Activated CD4-positive, alpha-beta T cell treated with anti-CD3 and anti-CD28 coated beads for 36 hours (primary cell): Measurements from ENCODE around the gene AOC1. TPM values are rescaled to one million over a fixed set of nuclear protein-coding genes. Genes with fewer than 3 reads are reported as not detected.

Experiments
- ATAC-seq: fragments of 200-7000 bp; cut with Tn5 transposase; one replicate; pipeline ENCODE4 v1.10.0; 2021; ENCODE audit warnings: mild to moderate bottlenecking, moderate library complexity
- CTCF ChIA-PET: fragments of 350-600 bp; sonication (Branson Sonifier 250); formaldehyde crosslinking; loops from one replicate; lab custom pipeline; 2021; ENCODE audit warnings: antibody characterized with exemption; lab: Charles Lee
- POLR2A ChIA-PET: fragments of 350-600 bp; sonication (Branson Sonifier 250); formaldehyde crosslinking; loops from one replicate; lab custom pipeline; 2021; ENCODE audit warnings: antibody characterized with exemption, inconsistent platforms; lab: Charles Lee
- DNase-seq: peaks from one replicate; pipeline ENCODE4 v3.0.0-alpha.2; 2020
- H3K27ac Mint-ChIP-seq: one replicate; pipeline ENCODE4 v1.8.0; 2021; ENCODE audit warnings: mixed read lengths
- H3K27me3 Mint-ChIP-seq: one replicate; pipeline ENCODE4 v1.8.0; 2021; ENCODE audit warnings: mixed read lengths
- H3K36me3 Mint-ChIP-seq: one replicate; pipeline ENCODE4 v1.8.0; 2021; ENCODE audit warnings: low read depth, mixed read lengths
- H3K4me1 Mint-ChIP-seq: one replicate; pipeline ENCODE4 v1.8.0; 2021; ENCODE audit warnings: mixed read lengths
- H3K4me3 Mint-ChIP-seq: one replicate; pipeline ENCODE4 v1.8.0; 2021; ENCODE audit warnings: mild to moderate bottlenecking, moderate library complexity, mixed read lengths
- H3K9me3 Mint-ChIP-seq: one replicate; pipeline ENCODE4 v1.8.0; 2021; ENCODE audit warnings: low read depth, mixed read lengths
- intact Hi-C, 2 experiments: fragments of 100-400 bp; cut with DNase I in 1 of 2; cut with micrococcal nuclease in 1 of 2; formaldehyde crosslinking; loops; one replicate each; pipeline versions ENCODE4 v1.14.2 to v1.15.1; 2022 to 2024; cut with DNase I, micrococcal nuclease
- total RNA-seq, 2 experiments: library from RNA; stranded (reverse); gene quantifications; one replicate each; pipeline ENCODE4 v1.2.3, GENCODE V29; 2021

The AOC1 gene
- total RNA-seq, 2 experiments from 2014 or later: not detected

- Mint-ChIP-seq H3K9me3 (no peaks in the 10 kb centered on the region), H3K4me1 (no peaks in the 10 kb centered on the region), H3K27me3 (peaks cover 11% of the 10 kb centered on the region), H3K4me3 (no peak overlapping the region), H3K36me3 (no peaks in the 10 kb centered on the region), H3K27ac (no peak overlapping the region)
- intact Hi-C loops: no loop called here
- ATAC-seq: no peak
- ChIA-PET POLR2A (interaction anchor here (0.6 kb wide), 1 partner anchor 1094 kb away, joined by 3 read pairs; no protein-coding TSS in a partner anchor), CTCF (interaction anchor here (1.2 to 1.6 kb wide), 2 partner anchors 57 to 63 kb away, joined by 3 to 5 read pairs; no protein-coding TSS in a partner anchor)
- DNase-seq: no peak
These were observed 16.5 kb upstream of the AOC1 start for GRCh38 chr7:150835702-150836280.

GRCh38 chr7:150838965-150839650 lies 13.2 kb upstream of the AOC1 start:
- Mint-ChIP-seq H3K4me3 (no peak overlapping the region), H3K9me3 (no peaks in the 10 kb centered on the region), H3K27me3 (peaks cover 1% of the 10 kb centered on the region), H3K4me1 (no peaks in the 10 kb centered on the region), H3K36me3 (no peaks in the 10 kb centered on the region), H3K27ac (no peak overlapping the region)
- DNase-seq (no peak), ATAC-seq (no peak)
- ChIA-PET CTCF (interaction anchor here (0.6 to 1.2 kb wide), 5 partner anchors 31 to 1071 kb away, joined by 3 to 4 read pairs (median 3); no protein-coding TSS in a partner anchor), POLR2A (no interaction called here)
- intact Hi-C loops: no loop called here

GRCh38 chr7:150842018-150842417 lies 10.3 kb upstream of the AOC1 start:
- ChIA-PET POLR2A (interaction anchor here (0.6 kb wide), 1 partner anchor 122 kb away, joined by 3 read pairs; no protein-coding TSS in a partner anchor), CTCF (interaction anchor here (1.4 kb wide), 1 partner anchor 63 kb away, joined by 4 read pairs; no protein-coding TSS in a partner anchor)
- no peak overlapping the region for H3K27ac Mint-ChIP-seq
- H3K36me3 Mint-ChIP-seq: no peaks in the 10 kb centered on the region
- intact Hi-C loops: no loop called here
- H3K4me3 Mint-ChIP-seq: no peak overlapping the region
- DNase-seq (no peak), ATAC-seq (no peak)
- no peaks in the 10 kb centered on the region for H3K4me1 Mint-ChIP-seq
- H3K9me3 Mint-ChIP-seq: no peaks in the 10 kb centered on the region
- no peaks in the 10 kb centered on the region for H3K27me3 Mint-ChIP-seq

- ATAC-seq (no peak), DNase-seq (no peak)
- ChIA-PET CTCF (interaction anchor here (0.6 to 1.4 kb wide), 2 partner anchors 64 to 363 kb away, joined by 3 to 4 read pairs; no protein-coding TSS in a partner anchor), POLR2A (interaction anchor here (0.6 kb wide), 1 partner anchor 29 kb away, joined by 3 read pairs; no protein-coding TSS in a partner anchor)
- Mint-ChIP-seq H3K4me1 (no peaks in the 10 kb centered on the region), H3K9me3 (no peaks in the 10 kb centered on the region), H3K27me3 (no peaks in the 10 kb centered on the region), H3K4me3 (no peak overlapping the region), H3K36me3 (no peaks in the 10 kb centered on the region), H3K27ac (no peak overlapping the region)
- intact Hi-C loops: no loop called here
These were observed 9.6 kb upstream of the AOC1 start for GRCh38 chr7:150842716-150843115.

GRCh38 chr7:150845421-150845861 lies 6.9 kb upstream of the AOC1 start:
- Mint-ChIP-seq H3K9me3 (no peaks in the 10 kb centered on the region), H3K4me1 (no peaks in the 10 kb centered on the region), H3K27me3 (peaks cover 4% of the 10 kb centered on the region), H3K4me3 (no peak overlapping the region), H3K27ac (no peak overlapping the region), H3K36me3 (no peaks in the 10 kb centered on the region)
- DNase-seq (no peak), ATAC-seq (no peak)
- ChIA-PET CTCF (no interaction called here), POLR2A (interaction anchor here (0.5 kb wide), 1 partner anchor 262 kb away, joined by 13 read pairs; no protein-coding TSS in a partner anchor)
- intact Hi-C loops: no loop called here

- no peak overlapping the region for H3K4me3 Mint-ChIP-seq
- H3K27ac Mint-ChIP-seq: no peak overlapping the region
- intact Hi-C loops: no loop called here
- no peaks in the 10 kb centered on the region for H3K4me1 Mint-ChIP-seq
- ChIA-PET POLR2A (no interaction called here), CTCF (interaction anchor here (0.6 kb wide), 1 partner anchor 77 kb away, joined by 3 read pairs; no protein-coding TSS in a partner anchor)
- peaks cover 7% of the 10 kb centered on the region for H3K27me3 Mint-ChIP-seq
- ATAC-seq (no peak), DNase-seq (no peak)
- H3K36me3 Mint-ChIP-seq: no peaks in the 10 kb centered on the region
- no peaks in the 10 kb centered on the region for H3K9me3 Mint-ChIP-seq
These were observed 5.8 kb upstream of the AOC1 start for GRCh38 chr7:150846291-150847115.

- Mint-ChIP-seq H3K4me3 (no peak overlapping the region), H3K9me3 (no peaks in the 10 kb centered on the region), H3K4me1 (peaks cover 2% of the 10 kb centered on the region), H3K27me3 (peaks cover 14% of the 10 kb centered on the region), H3K36me3 (no peaks in the 10 kb centered on the region), H3K27ac (no peak overlapping the region)
- DNase-seq (no peak), ATAC-seq (no peak)
- POLR2A ChIA-PET: no interaction called here
- CTCF ChIA-PET: interaction anchor here (0.6 kb wide), 1 partner anchor 399 kb away, joined by 3 read pairs; no protein-coding TSS in a partner anchor
- intact Hi-C loops: no loop called here
These were observed 4.8 kb upstream of the AOC1 start for GRCh38 chr7:150847536-150847935.

GRCh38 chr7:150848111-150848510 lies 4.2 kb upstream of the AOC1 start:
- DNase-seq: no peak
- Mint-ChIP-seq H3K36me3 (no peaks in the 10 kb centered on the region), H3K4me3 (no peak overlapping the region), H3K27ac (no peak overlapping the region), H3K4me1 (peaks cover 2% of the 10 kb centered on the region), H3K27me3 (peaks cover 19% of the 10 kb centered on the region), H3K9me3 (no peaks in the 10 kb centered on the region)
- no peak for ATAC-seq
- POLR2A ChIA-PET: no interaction called here
- CTCF ChIA-PET: no interaction called here
- intact Hi-C loops: no loop called here

- Mint-ChIP-seq H3K27ac (no peak overlapping the region), H3K9me3 (no peaks in the 10 kb centered on the region), H3K4me3 (no peak overlapping the region), H3K36me3 (no peaks in the 10 kb centered on the region), H3K4me1 (peaks cover 2% of the 10 kb centered on the region), H3K27me3 (peaks cover 19% of the 10 kb centered on the region)
- no peak for DNase-seq
- ATAC-seq: no peak
- ChIA-PET CTCF (no interaction called here), POLR2A (no interaction called here)
- intact Hi-C loops: no loop called here
These were observed 3.7 kb upstream of the AOC1 start for GRCh38 chr7:150848561-150849115.

- Mint-ChIP-seq H3K9me3 (no peaks in the 10 kb centered on the region), H3K4me3 (no peak overlapping the region), H3K36me3 (no peaks in the 10 kb centered on the region), H3K4me1 (peaks cover 2% of the 10 kb centered on the region), H3K27me3 (peaks cover 19% of the 10 kb centered on the region), H3K27ac (no peak overlapping the region)
- DNase-seq: no peak
- ChIA-PET POLR2A (no interaction called here), CTCF (no interaction called here)
- ATAC-seq: no peak
- intact Hi-C loops: no loop called here
These were observed 3.0 kb upstream of the AOC1 start for GRCh38 chr7:150849204-150849775.

GRCh38 chr7:150850273-150850672 lies 2.0 kb upstream of the AOC1 start:
- H3K9me3 Mint-ChIP-seq: no peaks in the 10 kb centered on the region
- H3K27ac Mint-ChIP-seq: no peak overlapping the region
- H3K4me3 Mint-ChIP-seq: no peak overlapping the region
- ChIA-PET CTCF (no interaction called here), POLR2A (no interaction called here)
- H3K4me1 Mint-ChIP-seq: peaks cover 2% of the 10 kb centered on the region
- ATAC-seq: peak; percentile 30
- no peak for DNase-seq
- H3K27me3 Mint-ChIP-seq: peaks cover 19% of the 10 kb centered on the region
- intact Hi-C loops: no loop called here
- no peaks in the 10 kb centered on the region for H3K36me3 Mint-ChIP-seq
